Esophagus squamous epithelium (tissue), 4 donors: ENCODE results near the gene GRIP1.

Experiments used
- POLR2A ChIP-seq, 4 donors: fragments of 450-650 bp; IDR thresholded peaks; one replicate each; pipeline ENCODE4 v1.6.1; 2017; ENCODE audit warnings: antibody characterized with exemption in 4 of 4, mild to moderate bottlenecking in 4 of 4, moderate library complexity in 3 of 4
- TF ChIP-seq, protein P1 (sequence below), 6 experiments: fragments of 450-650 bp in 4 of 6; fragments of 200-600 bp in 2 of 6; sonication (generic) in 2 of 6; IDR thresholded peaks; one replicate each; pipeline ENCODE4 v1.5.1; 2016 to 2019; ENCODE audit warnings: antibody characterized with exemption in 6 of 6, mild to moderate bottlenecking in 4 of 6, moderate library complexity in 4 of 6

- TF ChIP-seq, protein P1, sequence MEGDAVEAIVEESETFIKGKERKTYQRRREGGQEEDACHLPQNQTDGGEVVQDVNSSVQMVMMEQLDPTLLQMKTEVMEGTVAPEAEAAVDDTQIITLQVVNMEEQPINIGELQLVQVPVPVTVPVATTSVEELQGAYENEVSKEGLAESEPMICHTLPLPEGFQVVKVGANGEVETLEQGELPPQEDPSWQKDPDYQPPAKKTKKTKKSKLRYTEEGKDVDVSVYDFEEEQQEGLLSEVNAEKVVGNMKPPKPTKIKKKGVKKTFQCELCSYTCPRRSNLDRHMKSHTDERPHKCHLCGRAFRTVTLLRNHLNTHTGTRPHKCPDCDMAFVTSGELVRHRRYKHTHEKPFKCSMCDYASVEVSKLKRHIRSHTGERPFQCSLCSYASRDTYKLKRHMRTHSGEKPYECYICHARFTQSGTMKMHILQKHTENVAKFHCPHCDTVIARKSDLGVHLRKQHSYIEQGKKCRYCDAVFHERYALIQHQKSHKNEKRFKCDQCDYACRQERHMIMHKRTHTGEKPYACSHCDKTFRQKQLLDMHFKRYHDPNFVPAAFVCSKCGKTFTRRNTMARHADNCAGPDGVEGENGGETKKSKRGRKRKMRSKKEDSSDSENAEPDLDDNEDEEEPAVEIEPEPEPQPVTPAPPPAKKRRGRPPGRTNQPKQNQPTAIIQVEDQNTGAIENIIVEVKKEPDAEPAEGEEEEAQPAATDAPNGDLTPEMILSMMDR (IDR thresholded peaks at IDR 0.05), result no peak
- no peak for TF ChIP-seq POLR2A (IDR thresholded peaks at IDR 0.05)
These were observed 13.3 kb upstream of the GRIP1 start for GRCh38 chr12:66692170-66692569.
